Parathyroid adenoma (tissue), 2 donors: ENCODE results near the gene KNL1.

Experiments used
- H2AFZ ChIP-seq: fragments of 300-600 bp; sonication (generic); one replicate; pipeline ENCODE4 v1.7.0; 2017; ENCODE audit warnings: antibody characterized with exemption, mild to moderate bottlenecking
- H3K27ac ChIP-seq: fragments of 300-600 bp; sonication (generic); one replicate; pipeline ENCODE4 v1.7.0; 2017
- H3K27me3 ChIP-seq: fragments of 300-600 bp; sonication (generic); one replicate; pipeline ENCODE4 v1.7.0; 2017; ENCODE audit warnings: low read length; ENCODE audit not compliant: control insufficient read depth, insufficient read depth
- H3K36me3 ChIP-seq: fragments of 300-600 bp; sonication (generic); one replicate; pipeline ENCODE4 v1.7.0; 2017; ENCODE audit warnings: low read length; ENCODE audit not compliant: control insufficient read depth, insufficient read depth
- H3K4me1 ChIP-seq: fragments of 300-600 bp; sonication (generic); one replicate; pipeline ENCODE4 v1.7.0; 2017; ENCODE audit warnings: control low read depth
- H3K4me2 ChIP-seq: fragments of 300-600 bp; sonication (generic); one replicate; pipeline ENCODE4 v1.7.0; 2017; ENCODE audit warnings: low read length
- H3K4me3 ChIP-seq: fragments of 300-600 bp; sonication (generic); one replicate; pipeline ENCODE4 v1.7.0; 2017; ENCODE audit warnings: low read depth, low read length
- H3K79me2 ChIP-seq: fragments of 300-600 bp; sonication (generic); one replicate; pipeline ENCODE4 v1.7.0; 2017; ENCODE audit warnings: control low read depth
- H3K9ac ChIP-seq: fragments of 300-600 bp; sonication (generic); one replicate; pipeline ENCODE4 v1.7.0; 2017; ENCODE audit warnings: mild to moderate bottlenecking
- H3K9me3 ChIP-seq: fragments of 300-600 bp; sonication (generic); one replicate; pipeline ENCODE4 v1.7.0; 2017; ENCODE audit warnings: low read length; ENCODE audit not compliant: control insufficient read depth
- CTCF ChIP-seq: fragments of 300-600 bp; sonication (generic); IDR thresholded peaks from one replicate; pipeline ENCODE4 v1.7.0; 2017; ENCODE audit warnings: antibody characterized with exemption, mild to moderate bottlenecking
- donor health status: primary hyperparathyroidism.

KNL1 gene

DNA sequence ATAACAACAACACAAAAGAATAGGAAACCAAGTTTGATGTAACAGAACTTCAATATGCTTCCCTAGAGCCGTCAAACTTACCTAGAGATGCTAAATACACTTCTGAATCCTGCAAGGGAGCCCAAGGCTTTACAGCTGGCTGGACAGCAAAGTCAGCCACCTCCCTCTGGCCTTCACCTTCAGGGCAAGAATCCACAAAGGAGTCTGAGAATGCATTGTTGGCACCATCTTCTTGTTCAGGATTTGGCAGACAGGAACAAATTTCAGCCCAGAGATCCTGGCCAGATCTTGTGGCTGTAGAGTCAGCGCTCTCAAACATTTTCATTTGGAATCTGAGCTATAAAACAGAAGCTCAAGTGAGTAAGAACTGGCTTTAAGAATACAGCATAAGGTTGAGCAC is 31.4 kb upstream of the KNL1 start:
- TF ChIP-seq CTCF, result no peak
- Histone ChIP-seq H3K4me3 (no peak overlapping the region), H3K4me2 (no peak overlapping the region), H3K27ac (no peak overlapping the region), H2AFZ (no peak overlapping the region), H3K79me2 (no peaks in the 10 kb centered on the region), H3K4me1 (no peaks in the 10 kb centered on the region), H3K27me3 (no peaks in the 10 kb centered on the region), H3K9me3 (no peaks in the 10 kb centered on the region), H3K36me3 (no peaks in the 10 kb centered on the region), H3K9ac (no peak overlapping the region)

- no peak overlapping the region for H3K27ac ChIP-seq
- TF ChIP-seq CTCF, result no peak
- H3K4me2 ChIP-seq, result no peak overlapping the region
- no peaks in the 10 kb centered on the region for H3K79me2 ChIP-seq
- H3K9me3 ChIP-seq, result no peaks in the 10 kb centered on the region
- no peak overlapping the region for H3K4me3 ChIP-seq
- no peak overlapping the region for H3K9ac ChIP-seq
- H3K27me3 ChIP-seq, result no peaks in the 10 kb centered on the region
- no peak overlapping the region for H2AFZ ChIP-seq
- no peaks in the 10 kb centered on the region for H3K36me3 ChIP-seq
- no peaks in the 10 kb centered on the region for H3K4me1 ChIP-seq
Observed at GRCh38 chr15:40563426-40563825, 30.6 kb upstream of the KNL1 start.

DNA sequence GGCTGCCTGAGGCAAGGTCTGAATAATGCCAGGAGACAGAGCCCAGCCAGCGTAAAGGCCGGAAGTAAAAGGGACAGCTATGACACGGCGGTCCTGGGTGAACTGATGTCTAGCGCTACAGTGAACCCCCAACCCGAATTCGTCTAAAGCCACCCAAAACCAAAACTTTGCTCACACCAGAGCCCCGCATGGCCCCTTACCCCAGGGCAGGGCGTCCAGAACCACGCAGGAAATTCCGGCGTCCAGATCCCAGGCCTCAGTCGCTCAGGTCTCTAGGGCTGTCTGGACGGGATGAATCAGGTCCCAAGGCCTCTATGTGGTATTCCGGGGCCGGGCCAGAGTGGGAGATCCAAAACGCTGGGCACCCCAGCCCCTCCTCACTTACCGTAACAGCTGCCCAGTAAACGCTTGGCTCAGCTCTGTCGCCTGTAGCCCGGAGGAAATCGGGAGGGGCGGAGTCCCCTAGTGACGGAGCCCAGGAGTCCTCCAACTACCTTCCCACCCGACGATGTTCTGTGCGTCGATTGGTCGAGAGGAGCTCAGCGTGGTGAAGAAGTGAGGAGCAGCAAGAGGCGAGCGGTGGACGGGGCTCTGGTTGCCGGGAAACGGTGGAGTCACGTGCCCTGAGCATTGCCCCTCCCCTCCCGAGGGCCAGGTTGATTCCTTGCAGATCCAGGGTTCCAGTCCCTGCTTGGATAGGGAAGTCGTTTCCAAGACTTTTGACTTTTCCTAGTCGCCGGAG is 29.3 kb upstream of the KNL1 start, which contains the start of gene CCDC32:
Gene CCDC32 (minus strand): TSS at position 452 of the 742 bp plus-strand sequence. CDS start 2,027 bp downstream, outside the sequence.
- Histone ChIP-seq H3K27ac (peak within 1 kb of the TSS; percentile 93), H3K27me3 (no peaks in the 10 kb centered on the region), H3K79me2 (no peaks in the 10 kb centered on the region), H3K9ac (peak within 1 kb of the TSS; percentile 37), H3K4me2 (peak within 1 kb of the TSS; percentile 93), H3K9me3 (no peaks in the 10 kb centered on the region), H2AFZ (peak within 1 kb of the TSS; percentile 87), H3K36me3 (no peaks in the 10 kb centered on the region), H3K4me1 (no peaks in the 10 kb centered on the region), H3K4me3 (peak within 1 kb of the TSS; percentile 93)
- TF ChIP-seq CTCF, result no peak

DNA sequence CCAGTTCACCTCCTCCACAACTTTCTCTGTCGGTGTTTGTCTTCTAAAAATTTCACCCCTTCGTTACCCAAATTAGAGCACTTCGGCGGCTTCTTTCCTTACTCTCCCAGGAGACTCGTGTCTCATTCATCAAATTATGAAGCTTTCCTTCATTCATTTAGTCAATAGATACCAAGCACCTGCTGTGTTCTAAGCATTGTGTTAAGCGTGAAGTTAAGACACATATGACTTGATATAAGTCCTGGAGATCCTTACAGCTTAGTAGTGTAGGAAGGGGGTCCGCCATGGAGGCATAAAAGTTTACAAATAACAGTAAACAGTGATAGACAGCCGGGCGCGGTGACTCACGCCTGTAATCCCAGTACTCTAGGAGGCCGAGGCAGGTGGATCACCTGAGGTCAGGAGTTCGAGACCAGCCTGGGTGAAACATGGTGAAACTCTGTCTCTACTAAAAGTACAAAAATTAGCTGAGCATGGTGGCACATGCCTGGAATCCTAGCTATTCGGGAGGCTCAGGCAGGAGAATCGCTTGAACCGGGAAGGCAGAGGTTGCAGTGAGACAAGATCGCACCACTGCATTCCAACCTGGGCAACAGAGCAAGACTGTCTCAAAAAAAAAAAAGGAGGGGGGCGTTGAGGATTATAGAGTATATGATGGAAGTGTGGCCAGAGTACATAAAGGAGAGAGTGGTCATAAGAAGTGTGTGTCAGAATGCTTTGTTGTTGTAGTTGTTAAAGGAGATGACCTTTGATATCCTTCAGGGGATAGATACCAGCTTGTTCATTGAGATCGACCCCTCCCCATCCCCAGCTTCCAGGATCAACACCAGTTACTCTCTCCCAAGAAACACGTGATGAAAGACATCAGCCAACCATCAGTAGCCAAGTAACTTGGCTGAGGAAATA is 28.5 kb upstream of the KNL1 start:
- H3K4me1 ChIP-seq, result no peaks in the 10 kb centered on the region

More for the DNA sequence above, 28.5 kb upstream of the KNL1 start:
- Histone ChIP-seq H3K9me3 (no peaks in the 10 kb centered on the region), H3K27me3 (no peaks in the 10 kb centered on the region), H3K27ac (peak overlapping the region; percentile 93), H3K4me3 (peak overlapping the region; percentile 93), H3K9ac (no peak overlapping the region), H3K36me3 (no peaks in the 10 kb centered on the region), H3K4me2 (peak overlapping the region; percentile 93), H2AFZ (peak overlapping the region; percentile 87), H3K79me2 (no peaks in the 10 kb centered on the region)
- no peak for TF ChIP-seq CTCF
